Panc1 (cell line): Measurements from ENCODE around the gene SMYD2. TPM values are rescaled to one million over a fixed set of nuclear protein-coding genes. Genes with fewer than 3 reads are reported as not detected.
"Not testable (repeated sequence)": the region's sequence is repeated elsewhere in the genome, so short reads cannot be mapped to it uniquely, and the experiment has no call there.

ENCODE experiments used
- ATAC-seq: fragments of 200-7000 bp; cut with Tn5 transposase; 2 replicates; pipeline ENCODE4 v1.9.1; 2020; ENCODE audit warnings: mild to moderate bottlenecking, moderate library complexity
- BruUV-seq: library from RNA; stranded (reverse); fragments of 400-500 nt; replicated peaks from 2 replicates; lab custom pipeline; 2021; lab: Mats Ljungman, UMichigan
- CTCF ChIA-PET: fragments of 300-600 bp; sonication (Branson Sonifier 250); formaldehyde crosslinking; loops from one replicate; lab custom pipeline; 2022; ENCODE audit warnings: antibody characterized with exemption; lab: Charles Lee
- POLR2A ChIA-PET: fragments of 300-600 bp; sonication (Branson Sonifier 250); formaldehyde crosslinking; loops from one replicate; lab custom pipeline; 2022; ENCODE audit warnings: antibody characterized with exemption; lab: Charles Lee
- DNase-seq: peaks from one replicate; pipeline ENCODE4 v3.0.0-alpha.2; 2010; ENCODE audit warnings: low read depth, low spot score
- H3K27ac ChIP-seq: 2 replicates; pipeline ENCODE4 v1.5.1; 2011; ENCODE audit warnings: mild to moderate bottlenecking, low read length, inconsistent platforms
- H3K27me3 ChIP-seq: fragments of 200-500 bp; sonication (Bioruptor generic); 2 replicates; pipeline ENCODE4 v1.6.0; 2014; ENCODE audit warnings: low read length, inconsistent platforms; ENCODE audit not compliant: control insufficient read depth, insufficient read depth
- H3K36me3 ChIP-seq: fragments of 200-500 bp; sonication (Bioruptor generic); 2 replicates; pipeline ENCODE4 v1.5.1; 2014; ENCODE audit warnings: inconsistent platforms, mild to moderate bottlenecking, low read length, moderate library complexity; ENCODE audit not compliant: control insufficient read depth, insufficient read depth
- H3K4me1 ChIP-seq: 2 replicates; pipeline ENCODE4 v1.5.1; 2011; ENCODE audit warnings: inconsistent platforms, mild to moderate bottlenecking, low read length, moderate library complexity; ENCODE audit not compliant: control insufficient read depth, insufficient read depth
- H3K4me3 ChIP-seq, 2 experiments: 2 replicates each; pipeline ENCODE4 v1.5.1; 2011 to 2012; ENCODE audit warnings: low read depth in 2 of 2, low read length in 2 of 2, mild to moderate bottlenecking in 2 of 2, inconsistent platforms in 1 of 2, moderate library complexity in 1 of 2
- H3K9me3 ChIP-seq: fragments of 200-500 bp; sonication (Bioruptor generic); 2 replicates; pipeline ENCODE4 v1.5.1; 2014; ENCODE audit warnings: low read depth, mild to moderate bottlenecking, inconsistent platforms, low read length, moderate library complexity; ENCODE audit not compliant: control insufficient read depth, insufficient read depth
- CTCF ChIP-seq: fragments of 450-650 bp; IDR thresholded peaks from 2 replicates; pipeline ENCODE4 v1.5.1; 2017; ENCODE audit warnings: mild to moderate bottlenecking
- POLR2AphosphoS5 ChIP-seq: IDR thresholded peaks from 2 replicates; pipeline ENCODE4 v1.6.1; 2012; ENCODE audit warnings: mild to moderate bottlenecking, low read depth, low read length, moderate library complexity
- REST ChIP-seq, 2 experiments: IDR thresholded peaks; 2 replicates each; pipeline ENCODE4 v1.6.1; 2011 to 2012; ENCODE audit warnings: low read depth in 2 of 2, control low read depth in 1 of 2, low read length in 1 of 2, mild to moderate bottlenecking in 1 of 2, moderate library complexity in 1 of 2; ENCODE audit not compliant: insufficient read depth in 1 of 2
- SIN3A ChIP-seq: IDR thresholded peaks from 2 replicates; pipeline ENCODE4 v1.6.1; 2012; ENCODE audit warnings: low read depth, mild to moderate bottlenecking, low read length, moderate library complexity, borderline replicate concordance; ENCODE audit not compliant: insufficient read depth
- TCF7L2 ChIP-seq: IDR thresholded peaks from 2 replicates; pipeline ENCODE4 v1.6.1; 2011; ENCODE audit warnings: mild to moderate bottlenecking, low read depth, low read length, inconsistent platforms
- in situ Hi-C: cut with HindIII; loops from 2 replicates; pipeline ENCODE4 v1.10.0; 2016; ENCODE audit warnings: low sequenced_read_pairs, low pct_unique_long_range_greater_than_20kb
- intact Hi-C: fragments of 100-400 bp; cut with micrococcal nuclease; formaldehyde crosslinking; loops from one replicate; pipeline ENCODE4 v1.10.0; 2022; ENCODE audit not compliant: unreplicated experiment
- total RNA-seq: library from RNA; stranded (reverse); gene quantifications from one replicate; pipeline ENCODE4 v1.2.1, GENCODE V29; 2021; ENCODE audit not compliant: unreplicated experiment

The SMYD2 gene
- total RNA-seq, 1 experiment from 2014 or later: 31.0 TPM

GRCh38 chr1:214272964-214273533, 7.9 kb upstream of the SMYD2 start:
- intact Hi-C loops: no loop called here
- no peaks in the 10 kb centered on the region for H3K36me3 ChIP-seq
- no peaks in the 10 kb centered on the region for H3K4me1 ChIP-seq
- ATAC-seq: no peak
- no peak for TF ChIP-seq CTCF
- no peak for TF ChIP-seq REST (IDR thresholded peaks at IDR 0.05; ENCODE audit: insufficient read depth in 1 of 2, low read depth in 2 of 2, low read length in 1 of 2)
- no peak for TF ChIP-seq TCF7L2
- no peak for TF ChIP-seq POLR2AphosphoS5
- TF ChIP-seq SIN3A: no peak
- DNase-seq: no peak
- H3K27ac ChIP-seq: no peak overlapping the region
- no peak overlapping the region for H3K4me3 ChIP-seq
- H3K9me3 ChIP-seq: no peaks in the 10 kb centered on the region
- peaks cover 7% of the 10 kb centered on the region; the same call in 1 of the 2 replicates for H3K27me3 ChIP-seq
- ChIA-PET CTCF (no interaction called here), POLR2A (no interaction called here)
- in situ Hi-C loops: no loop called here
- no TSS peak for BruUV-seq

- H3K27me3 ChIP-seq, H3K27ac ChIP-seq, POLR2A ChIA-PET, BruUV-seq, ATAC-seq, H3K4me3 ChIP-seq, H3K9me3 ChIP-seq, DNase-seq, in situ Hi-C loops, CTCF ChIA-PET, intact Hi-C loops, H3K4me1 ChIP-seq, H3K36me3 ChIP-seq: not testable (repeated sequence)
Measured at GRCh38 chr1:214275700-214276099, 5.3 kb upstream of the SMYD2 start.

- H3K27me3 ChIP-seq: no peaks in the 10 kb centered on the region
- peaks cover 6% of the 10 kb centered on the region for H3K4me1 ChIP-seq
- DNase-seq: no peak
- H3K36me3 ChIP-seq: no peaks in the 10 kb centered on the region; the same call in 1 of the 2 replicates
- in situ Hi-C loops: no loop called here
- no TSS peak for BruUV-seq
- ChIA-PET CTCF (no interaction called here), POLR2A (interaction anchor here (0.6 kb wide), 1 partner anchor 49 kb away, joined by 5 read pairs; no protein-coding TSS in a partner anchor)
- ATAC-seq: no peak
- H3K4me3 ChIP-seq: no peak overlapping the region
- H3K9me3 ChIP-seq: no peaks in the 10 kb centered on the region
- intact Hi-C loops: no loop called here
- TF ChIP-seq REST (IDR thresholded peaks at IDR 0.05; ENCODE audit: insufficient read depth in 1 of 2, low read depth in 2 of 2, low read length in 1 of 2) (no peak), POLR2AphosphoS5 (no peak), CTCF (no peak), SIN3A (no peak)
- no peak overlapping the region for H3K27ac ChIP-seq
Measured at GRCh38 chr1:214276786-214277185, 4.2 kb upstream of the SMYD2 start.
